GM21576 (cell line): ENCODE results near the gene PTGER4.
"Not testable (repeated sequence)": the region's sequence is repeated elsewhere in the genome, so short reads cannot be mapped to it uniquely, and the experiment has no call there.

Source experiments
- ATAC-seq: cut with Tn5 transposase; IDR thresholded peaks from one replicate; pipeline ENCODE4 v1.9.1; 2021; ENCODE audit warnings: mild to moderate bottlenecking, moderate library complexity; ENCODE audit not compliant: unreplicated experiment

The PTGER4 gene

DNA sequence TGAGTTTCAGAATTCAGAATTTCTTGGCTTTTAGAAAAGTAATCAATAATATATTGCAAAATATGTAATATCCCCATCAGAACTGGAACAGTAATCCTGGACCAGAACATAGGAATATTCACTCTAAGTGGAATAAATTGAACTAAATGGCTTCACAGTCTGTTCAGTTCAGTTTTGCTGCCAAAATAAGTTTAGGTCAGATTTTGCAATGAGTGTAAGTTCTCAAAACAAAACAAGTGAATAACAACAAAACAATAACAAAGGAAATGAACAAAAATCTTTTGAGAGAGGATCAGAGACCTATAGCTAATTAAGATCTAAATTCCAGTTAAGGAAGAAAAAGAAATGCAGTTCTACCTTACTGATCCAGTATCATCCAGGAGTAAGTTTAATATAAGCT is 9.3 kb downstream of the PTGER4 start:
- ATAC-seq: no peak

DNA sequence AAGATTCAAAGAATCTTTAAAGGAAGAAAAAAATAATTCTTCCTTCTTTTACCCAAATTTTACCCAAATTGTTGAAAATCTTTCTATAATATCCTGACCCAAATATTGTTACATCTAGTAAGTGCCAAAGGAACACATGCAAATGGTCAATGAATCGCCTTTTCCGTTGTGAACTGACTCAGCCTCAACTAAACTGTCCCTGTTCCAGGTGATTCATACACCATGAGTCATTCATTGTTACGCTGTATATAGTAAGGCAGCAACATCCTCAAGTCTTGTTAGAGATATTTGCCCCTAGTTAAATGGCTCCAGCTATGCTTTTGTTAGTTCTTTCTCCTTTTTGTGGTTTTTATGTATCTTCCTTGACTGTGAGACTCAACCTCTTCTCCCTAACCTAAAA is 9.7 kb downstream of the PTGER4 start:
- peak; percentile 51 for ATAC-seq

DNA sequence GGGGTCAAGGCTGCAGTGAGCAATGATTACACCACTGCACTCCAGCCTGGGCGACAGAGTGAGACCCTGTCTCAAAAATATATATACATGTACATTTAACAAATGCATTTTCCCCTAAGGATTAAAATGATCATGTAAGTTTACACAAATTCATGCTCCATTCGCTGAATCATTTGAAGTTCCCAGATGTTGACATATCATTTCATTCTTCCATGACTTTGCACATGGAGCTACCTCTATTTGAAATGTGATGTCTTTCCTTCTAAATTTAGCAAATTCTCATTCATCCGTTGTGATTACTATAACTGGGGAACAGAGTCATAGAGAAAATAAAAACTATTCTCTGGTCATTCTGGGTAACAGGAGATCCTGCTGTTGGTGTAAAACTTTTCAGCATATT is 10.6 kb downstream of the PTGER4 start:
- no peak for ATAC-seq

DNA sequence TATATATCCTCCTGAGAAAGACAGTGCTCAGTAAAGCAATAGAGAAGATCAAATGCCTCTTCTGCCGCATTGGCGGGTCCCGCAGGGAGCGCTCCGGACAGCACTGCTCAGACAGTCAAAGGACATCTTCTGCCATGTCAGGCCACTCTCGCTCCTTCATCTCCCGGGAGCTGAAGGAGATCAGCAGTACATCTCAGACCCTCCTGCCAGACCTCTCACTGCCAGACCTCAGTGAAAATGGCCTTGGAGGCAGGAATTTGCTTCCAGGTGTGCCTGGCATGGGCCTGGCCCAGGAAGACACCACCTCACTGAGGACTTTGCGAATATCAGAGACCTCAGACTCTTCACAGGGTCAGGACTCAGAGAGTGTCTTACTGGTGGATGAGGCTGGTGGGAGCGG is 12.2 kb downstream of the PTGER4 start:
- ATAC-seq: no peak

DNA sequence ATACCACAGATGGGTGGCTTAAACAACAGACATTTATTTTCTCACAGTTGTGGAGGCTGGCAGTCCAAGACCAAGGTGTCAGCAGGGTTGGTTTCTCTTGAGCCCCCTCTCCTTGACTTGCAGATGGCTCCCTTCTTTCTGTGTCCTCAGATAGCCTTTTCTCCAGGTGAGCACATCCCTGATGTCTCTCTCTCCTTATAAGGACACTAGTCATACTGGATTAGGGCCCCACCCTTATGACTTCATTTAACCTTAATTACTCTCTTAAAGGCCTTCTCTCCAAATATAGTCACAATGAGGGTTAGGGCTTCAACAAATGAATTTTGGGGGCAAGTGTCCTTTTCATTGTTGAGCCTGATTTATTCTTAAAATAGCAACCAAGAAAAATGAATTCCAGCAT is 14.7 kb downstream of the PTGER4 start:
- no peak for ATAC-seq

DNA sequence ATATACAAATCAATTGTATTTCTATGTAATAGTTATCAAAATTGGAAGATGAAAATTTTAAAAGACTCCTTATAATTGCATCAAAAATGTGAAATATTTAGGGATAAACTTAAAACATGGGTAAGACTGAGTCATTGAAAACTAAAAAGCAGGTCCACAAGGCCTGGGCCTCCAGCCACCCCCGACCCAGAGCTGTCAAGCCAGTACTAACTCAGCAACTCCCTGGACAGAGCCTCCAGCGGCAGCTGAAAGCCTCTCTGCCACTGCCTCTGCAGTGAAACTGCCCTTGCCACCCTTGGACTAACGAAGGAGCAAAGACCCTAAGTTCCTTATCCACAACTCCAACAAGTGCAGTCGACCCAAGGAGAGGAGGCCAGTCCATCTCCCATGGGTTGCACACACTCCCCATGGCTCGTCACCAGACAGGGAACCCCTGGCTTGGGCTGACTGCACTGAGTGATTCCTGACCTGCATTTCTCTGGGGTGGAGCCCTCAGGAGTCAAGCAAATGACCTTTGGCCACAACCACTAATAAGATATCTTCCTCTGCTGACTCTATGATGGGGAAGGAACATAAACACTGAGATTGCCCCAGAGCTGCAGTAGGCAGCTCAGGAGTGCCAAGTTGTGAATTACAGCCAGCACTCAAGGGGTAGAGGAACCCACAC is 20.5 kb downstream of the PTGER4 start:
- ATAC-seq: no peak

DNA sequence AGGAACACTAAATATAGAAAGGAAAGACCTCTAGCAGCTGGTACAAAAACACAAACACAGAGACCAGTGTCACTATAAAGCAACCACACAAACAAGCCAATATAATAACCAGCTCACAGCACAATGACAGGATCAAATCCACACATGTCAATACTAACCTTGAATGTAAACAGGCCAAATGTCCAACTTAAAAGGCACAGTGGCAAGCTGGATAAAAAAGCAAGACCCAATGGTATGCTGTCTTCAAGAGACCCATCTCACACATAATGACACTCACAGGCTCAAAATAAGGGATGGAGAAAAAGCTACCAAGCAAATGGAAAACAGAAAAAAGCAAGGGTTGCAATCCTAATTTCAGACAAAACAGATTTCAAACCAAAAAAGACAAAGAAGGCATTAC is 22.3 kb downstream of the PTGER4 start:
- ATAC-seq: not testable (repeated sequence)

DNA sequence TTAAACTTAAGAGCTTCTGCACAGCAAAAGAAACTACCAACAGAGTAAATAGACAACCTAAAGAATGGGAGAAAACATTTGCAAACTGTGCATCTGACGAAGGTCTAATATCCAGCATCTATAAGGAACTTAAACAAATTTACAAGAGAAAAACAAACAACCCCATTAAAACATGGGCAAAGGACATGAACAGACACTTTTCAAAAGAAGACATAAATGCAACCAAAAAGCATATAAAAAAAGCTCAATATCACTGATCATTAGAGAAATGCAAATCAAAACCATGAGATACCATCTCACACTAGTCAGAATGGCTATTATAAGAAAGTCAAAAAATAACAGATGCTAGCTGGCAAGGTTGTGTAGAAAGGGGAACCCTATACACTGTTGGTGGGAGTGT is 25.8 kb downstream of the PTGER4 start:
- not testable (repeated sequence) for ATAC-seq

DNA sequence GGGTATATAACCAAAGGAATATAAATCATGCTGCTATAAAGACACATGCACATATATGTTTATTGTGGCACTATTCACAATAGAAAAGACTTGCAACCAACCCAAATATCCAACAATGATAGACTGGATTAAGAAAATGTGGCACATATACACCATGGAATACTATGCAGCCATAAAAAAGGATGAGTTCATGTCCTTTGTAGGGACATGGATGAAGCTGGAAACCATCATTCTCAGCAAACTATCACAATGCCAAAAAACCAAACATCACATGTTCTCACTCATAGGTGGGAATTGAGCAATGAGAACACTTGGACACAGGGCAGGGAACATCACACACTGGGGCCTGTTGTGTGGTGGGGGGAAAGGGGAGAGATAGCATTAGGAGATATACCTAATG is 30.9 kb downstream of the PTGER4 start:
- ATAC-seq: not testable (repeated sequence)

DNA sequence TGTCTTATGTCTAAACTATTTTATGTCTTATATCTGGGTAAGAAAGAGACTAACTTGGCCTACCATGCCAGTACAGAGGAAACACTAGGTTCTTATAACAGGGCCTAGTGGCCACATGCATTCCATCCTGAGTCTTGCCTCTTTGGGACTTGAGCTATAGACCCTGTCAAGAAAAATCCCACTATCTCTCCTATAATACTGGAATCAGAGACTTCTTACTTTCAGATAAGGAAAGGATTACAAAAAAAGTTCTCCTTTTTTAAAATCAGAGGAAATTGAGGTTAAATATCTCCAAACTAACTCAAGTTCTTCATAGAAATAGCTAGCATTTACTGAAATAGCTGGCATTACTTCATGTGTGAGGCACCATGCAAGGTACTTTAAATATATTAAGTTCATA is 34.3 kb downstream of the PTGER4 start:
- ATAC-seq: no peak

DNA sequence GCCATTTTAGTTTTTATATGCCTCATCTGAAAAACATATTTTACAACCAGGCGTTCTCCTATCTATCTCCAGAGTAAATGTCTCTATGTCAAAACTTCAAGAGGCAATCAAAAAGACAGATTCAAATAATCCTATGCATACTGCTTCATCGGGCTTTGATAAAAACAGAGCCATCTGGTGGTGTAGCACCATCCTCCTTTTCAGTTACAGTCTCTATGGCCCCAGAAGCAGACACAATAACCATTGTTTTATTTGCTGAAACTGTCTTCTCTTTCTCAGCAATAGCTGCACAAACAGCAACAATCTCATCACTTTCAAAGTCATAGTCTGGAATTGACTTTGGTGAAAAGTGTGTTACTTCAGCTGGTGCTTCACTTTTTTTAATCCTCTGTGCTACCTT is 36.3 kb downstream of the PTGER4 start:
- no peak for ATAC-seq

DNA sequence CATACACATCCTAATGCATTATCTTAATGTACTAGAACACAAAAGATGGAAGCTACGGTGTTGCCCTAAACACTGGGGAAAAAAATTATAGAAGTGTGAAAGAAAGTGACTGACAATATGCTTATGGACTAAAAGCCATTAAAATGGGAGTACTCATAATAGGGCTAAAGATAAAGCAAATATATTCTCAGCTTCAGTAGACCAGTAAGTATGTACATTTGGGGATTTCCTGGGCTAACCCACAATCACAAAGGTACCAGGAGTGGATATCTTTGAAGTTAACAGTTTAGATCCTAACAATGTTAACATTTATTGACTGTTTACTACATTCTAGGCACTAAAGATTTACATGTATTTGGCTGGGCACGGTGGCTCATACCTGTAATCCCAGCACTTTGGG is 36.9 kb downstream of the PTGER4 start:
- ATAC-seq: no peak

DNA sequence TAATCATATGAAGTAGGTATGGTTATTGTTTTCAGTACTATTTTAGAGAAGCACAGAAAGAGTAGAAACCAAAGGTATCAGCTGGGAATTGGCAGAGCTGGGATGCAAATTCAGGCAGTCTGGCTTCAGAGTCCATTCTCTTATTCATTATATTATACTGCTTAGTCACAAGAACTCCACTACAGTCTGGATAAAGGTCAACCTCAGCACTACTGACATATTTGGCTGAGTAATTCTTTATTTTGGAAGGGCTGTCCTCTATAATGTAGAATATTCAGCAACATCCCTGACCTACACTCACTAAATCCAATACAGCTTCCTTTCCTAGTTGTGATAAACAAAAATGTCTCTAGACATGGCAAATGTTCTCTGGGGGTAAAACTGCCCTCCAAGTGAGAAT is 37.6 kb downstream of the PTGER4 start:
- ATAC-seq: no peak

DNA sequence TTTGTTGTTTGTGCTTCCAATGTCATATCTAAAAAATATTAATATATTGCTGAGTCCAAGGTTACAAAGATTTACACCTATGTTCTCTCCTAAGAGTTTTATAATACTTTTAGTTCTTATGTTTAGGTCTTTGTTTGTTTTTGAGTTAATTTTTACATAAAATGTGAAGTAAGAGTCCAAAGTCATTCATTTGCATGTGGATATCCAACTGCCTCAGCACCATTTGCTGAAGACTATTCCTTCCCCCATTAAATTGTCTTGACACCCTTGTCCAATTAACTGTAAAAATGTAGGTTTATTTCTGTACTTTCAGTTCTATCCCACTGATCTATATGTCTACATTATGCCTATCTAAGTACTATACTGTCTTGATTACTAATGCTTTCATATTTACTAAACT is 40.4 kb downstream of the PTGER4 start:
- ATAC-seq: no peak

DNA sequence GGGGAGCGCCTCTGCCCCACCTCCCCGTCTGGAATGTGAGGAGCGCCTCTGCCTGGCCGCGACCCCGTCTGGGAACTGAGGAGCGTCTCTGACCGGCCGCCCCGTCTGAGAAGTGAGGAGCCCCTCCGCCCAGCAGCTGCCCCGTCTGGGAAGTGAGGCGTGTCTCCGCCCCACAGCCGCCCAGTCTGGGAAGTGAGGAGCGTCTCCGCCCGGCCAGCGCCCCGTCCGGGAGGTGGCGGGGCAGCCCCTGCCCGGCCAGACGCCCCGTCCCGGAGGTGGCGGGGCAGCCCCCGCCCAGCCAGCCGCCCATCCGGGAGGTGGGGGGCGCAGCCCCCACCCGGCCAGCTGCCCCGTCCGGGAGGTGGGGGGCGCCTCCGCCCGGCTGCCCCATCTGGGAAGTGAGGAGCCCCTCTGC is 42.8 kb downstream of the PTGER4 start:
- ATAC-seq: not testable (repeated sequence)

DNA sequence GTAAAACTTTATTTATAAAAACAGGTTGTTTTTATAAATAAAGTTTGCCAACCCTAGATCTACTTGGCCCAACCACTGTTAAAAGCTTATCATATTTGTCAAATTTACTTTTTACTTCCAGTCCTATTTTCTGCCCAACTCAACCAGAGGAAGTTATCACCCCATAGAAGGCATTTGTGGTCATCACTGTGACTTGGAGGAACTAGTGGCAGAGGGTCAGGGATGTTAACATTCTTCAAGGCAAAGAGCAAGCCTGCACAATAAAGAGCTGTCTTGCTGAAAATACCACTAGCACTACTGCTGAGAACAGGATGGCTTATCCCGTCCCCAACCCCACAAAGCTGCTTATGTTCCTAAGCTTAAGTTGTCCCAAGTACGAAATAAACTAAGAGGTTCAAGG is 53.7 kb downstream of the PTGER4 start:
- ATAC-seq: no peak

DNA sequence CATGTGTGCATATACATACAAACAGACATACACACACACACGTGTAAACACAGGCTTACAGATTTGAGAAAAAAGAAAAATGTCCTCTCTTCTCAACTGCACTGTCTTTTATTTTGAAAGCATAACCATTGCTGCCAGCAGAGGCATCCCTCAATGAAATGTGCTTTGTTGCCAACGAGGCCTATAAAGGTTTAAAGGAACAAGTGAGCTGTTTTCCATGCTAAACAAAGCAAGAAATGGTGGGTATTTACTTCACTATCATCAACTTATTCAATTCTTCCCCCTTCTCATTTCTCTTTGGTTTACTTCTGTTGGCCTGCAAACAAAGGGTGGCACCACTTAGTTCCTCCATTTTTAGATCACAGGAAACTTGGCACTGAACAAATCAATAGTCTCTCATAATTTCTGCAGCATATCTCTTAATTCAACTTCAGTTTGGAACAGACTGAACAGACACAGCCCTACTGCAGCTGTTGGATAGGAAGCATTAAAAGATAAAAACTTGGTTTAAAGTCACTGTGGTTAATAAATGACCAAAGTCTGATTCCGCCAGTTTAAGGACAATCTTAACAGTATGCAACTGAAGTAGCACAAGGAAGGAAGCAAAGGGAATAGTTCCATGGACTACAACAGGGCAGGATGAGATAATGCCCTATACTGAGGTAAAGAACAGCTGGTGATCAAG is 54.3 kb downstream of the PTGER4 start:
- ATAC-seq: no peak

DNA sequence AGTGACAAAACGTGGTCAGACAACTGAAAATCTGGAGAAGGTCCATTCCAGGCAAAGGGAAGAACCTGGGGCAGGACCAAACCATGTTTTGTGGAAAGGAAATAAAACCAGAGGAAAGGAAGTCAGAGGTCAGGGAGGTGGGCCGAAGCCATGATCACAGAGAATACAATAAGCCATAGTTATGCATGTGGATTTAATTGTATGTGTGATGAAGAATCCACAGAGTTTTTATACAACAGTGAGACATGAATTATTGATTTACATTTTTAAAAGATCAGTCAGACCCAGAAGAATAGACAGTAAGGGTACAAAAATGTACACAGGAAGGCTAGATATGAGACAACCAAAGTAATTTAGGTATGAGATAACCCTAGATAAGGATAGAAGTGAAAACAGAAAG is 55.3 kb downstream of the PTGER4 start:
- no peak for ATAC-seq

DNA sequence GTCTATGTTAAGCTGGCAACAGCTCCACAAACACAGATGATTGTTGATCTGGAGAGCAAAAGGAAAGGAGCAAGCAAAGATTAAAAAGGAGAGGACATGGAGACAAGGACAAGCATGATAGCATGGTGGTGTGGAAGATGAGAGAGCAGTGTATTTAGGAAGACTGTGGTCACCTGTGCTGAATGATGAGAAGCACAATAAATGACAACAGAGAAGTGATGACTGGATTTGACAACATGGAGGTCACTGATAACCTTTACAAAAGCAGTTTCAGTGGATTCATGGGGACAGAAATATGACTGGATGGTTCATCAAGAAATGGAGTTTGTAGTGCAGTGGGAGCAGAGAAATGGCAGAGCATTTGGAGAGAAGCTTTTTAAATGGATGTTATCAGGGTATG is 55.9 kb downstream of the PTGER4 start:
- ATAC-seq: no peak

DNA sequence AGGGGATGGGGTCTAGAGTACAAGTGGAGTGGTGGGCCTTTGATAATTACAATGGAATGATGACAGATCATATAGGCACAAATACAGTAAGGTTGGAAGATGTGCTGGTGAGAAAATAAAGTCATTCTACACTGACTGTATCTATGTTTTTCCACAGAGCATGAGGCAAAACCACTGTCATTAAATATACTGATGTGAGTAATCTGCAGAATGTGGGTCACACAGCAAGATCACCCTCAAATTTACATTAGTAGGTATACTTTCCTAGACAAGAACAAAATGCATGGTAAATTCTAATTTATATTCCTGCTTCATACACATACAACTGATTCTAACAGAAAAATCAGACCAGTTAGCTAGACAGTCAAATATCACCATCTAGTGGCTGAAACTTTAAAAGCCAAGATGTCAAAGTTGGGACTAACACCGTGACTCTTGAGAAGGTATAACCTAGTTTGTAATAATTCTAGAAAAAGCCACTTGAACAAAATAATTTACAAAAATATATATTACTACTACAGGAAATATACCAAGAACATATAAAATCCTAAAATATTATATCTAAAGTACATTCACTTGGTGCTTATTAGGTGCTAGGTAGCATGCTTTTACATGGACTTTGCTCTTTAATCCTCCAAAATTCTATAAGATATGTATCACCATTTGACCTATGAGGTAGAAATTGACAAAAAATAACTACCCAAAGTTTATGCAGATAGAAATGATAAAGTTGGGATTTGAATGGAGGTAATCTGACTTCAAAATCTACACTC is 56.6 kb downstream of the PTGER4 start:
- peak; percentile 82 for ATAC-seq

DNA sequence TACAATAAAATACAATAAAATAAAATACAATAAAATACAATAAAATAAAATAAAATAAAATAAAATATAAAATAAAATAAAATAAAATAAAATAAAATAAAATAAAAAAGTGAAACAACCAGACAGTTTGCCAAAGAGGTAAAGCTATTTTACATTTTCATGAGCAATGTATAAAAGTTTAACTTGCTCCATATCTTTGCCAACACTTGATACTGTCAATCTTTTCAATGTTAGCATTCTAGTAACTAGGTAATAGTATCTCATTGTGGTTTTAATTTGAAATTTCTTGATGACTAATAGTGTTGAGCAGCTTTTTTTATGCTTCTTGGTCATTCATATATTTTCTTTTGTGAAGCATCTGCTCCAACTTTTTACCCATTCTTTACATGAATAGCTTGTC is 58.8 kb downstream of the PTGER4 start:
- ATAC-seq: no peak
